ENCODE results near the gene MYO1D. TPM values are rescaled to one million over a fixed set of nuclear protein-coding genes. Genes with fewer than 3 reads are reported as not detected.

MYO1D gene
- total RNA-seq, 2 donors from 2014 or later, result 42.9 to 43.7 TPM

DNA sequence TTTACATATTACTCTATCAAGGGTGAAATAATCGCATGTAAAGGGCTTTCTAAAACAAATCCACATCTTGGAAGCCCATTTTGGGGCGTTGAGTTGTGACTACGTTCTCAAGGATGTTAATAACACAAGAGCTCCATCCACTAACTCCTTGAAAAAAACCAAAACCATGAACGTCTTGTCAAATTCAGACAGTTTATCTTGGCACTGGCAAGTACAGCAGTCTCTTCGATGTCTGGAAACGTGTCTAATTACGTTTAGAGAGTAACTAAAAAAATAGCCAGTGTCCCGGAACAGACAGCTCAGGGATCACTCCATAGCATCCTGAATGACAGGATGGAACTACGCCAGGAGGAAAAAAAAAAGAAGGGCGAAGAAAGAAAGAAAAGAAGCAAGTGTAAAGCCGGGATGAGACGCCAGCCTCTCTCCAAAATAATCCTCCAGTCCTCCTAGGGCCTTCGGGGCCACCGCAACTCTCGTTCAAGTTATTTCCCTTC is 954 bp downstream of the MYO1D start:
- Mint-ChIP-seq H3K27me3 (ENCODE audit: insufficient read depth) (peaks cover 2% of the 10 kb centered on the region), H3K4me3 (peak overlapping the region; percentile 75), H3K27ac (peak overlapping the region; percentile 45), H3K4me1 (peaks cover 22% of the 10 kb centered on the region), H3K36me3 (ENCODE audit: low read depth) (peaks cover 2% of the 10 kb centered on the region), H3K9me3 (no peaks in the 10 kb centered on the region)
- Histone ChIP-seq H3K27me3 (ENCODE audit: control insufficient read depth, insufficient read depth, low read length, poor library complexity, severe bottlenecking) (no peaks in the 10 kb centered on the region), H3K36me3 (ENCODE audit: control insufficient read depth, insufficient read depth, low read length) (no peaks in the 10 kb centered on the region), H3K9ac (ENCODE audit: extremely low read depth, low read length, poor library complexity, severe bottlenecking) (peak overlapping the region; percentile 62), H3K4me1 (ENCODE audit: control insufficient read depth, insufficient read depth, low read length) (no peaks in the 10 kb centered on the region), H3K4me3 (ENCODE audit: low read length) (peak overlapping the region; percentile 93), H3K27ac (ENCODE audit: low read depth, low read length) (no peak overlapping the region), H3K9me3 (ENCODE audit: control insufficient read depth, low read length) (no peaks in the 10 kb centered on the region)
- DNase-seq, result no peak
- TF ChIP-seq, protein P1, sequence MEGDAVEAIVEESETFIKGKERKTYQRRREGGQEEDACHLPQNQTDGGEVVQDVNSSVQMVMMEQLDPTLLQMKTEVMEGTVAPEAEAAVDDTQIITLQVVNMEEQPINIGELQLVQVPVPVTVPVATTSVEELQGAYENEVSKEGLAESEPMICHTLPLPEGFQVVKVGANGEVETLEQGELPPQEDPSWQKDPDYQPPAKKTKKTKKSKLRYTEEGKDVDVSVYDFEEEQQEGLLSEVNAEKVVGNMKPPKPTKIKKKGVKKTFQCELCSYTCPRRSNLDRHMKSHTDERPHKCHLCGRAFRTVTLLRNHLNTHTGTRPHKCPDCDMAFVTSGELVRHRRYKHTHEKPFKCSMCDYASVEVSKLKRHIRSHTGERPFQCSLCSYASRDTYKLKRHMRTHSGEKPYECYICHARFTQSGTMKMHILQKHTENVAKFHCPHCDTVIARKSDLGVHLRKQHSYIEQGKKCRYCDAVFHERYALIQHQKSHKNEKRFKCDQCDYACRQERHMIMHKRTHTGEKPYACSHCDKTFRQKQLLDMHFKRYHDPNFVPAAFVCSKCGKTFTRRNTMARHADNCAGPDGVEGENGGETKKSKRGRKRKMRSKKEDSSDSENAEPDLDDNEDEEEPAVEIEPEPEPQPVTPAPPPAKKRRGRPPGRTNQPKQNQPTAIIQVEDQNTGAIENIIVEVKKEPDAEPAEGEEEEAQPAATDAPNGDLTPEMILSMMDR (conservative IDR thresholded peaks at IDR 0.05), result no peak
- WGBS, 2 experiments (ENCODE audit: insufficient coverage in 1 of 2, insufficient read length in 1 of 2), result 18 to 26% methylated on average over 9 to 14 of the region's 15 CpGs

DNA sequence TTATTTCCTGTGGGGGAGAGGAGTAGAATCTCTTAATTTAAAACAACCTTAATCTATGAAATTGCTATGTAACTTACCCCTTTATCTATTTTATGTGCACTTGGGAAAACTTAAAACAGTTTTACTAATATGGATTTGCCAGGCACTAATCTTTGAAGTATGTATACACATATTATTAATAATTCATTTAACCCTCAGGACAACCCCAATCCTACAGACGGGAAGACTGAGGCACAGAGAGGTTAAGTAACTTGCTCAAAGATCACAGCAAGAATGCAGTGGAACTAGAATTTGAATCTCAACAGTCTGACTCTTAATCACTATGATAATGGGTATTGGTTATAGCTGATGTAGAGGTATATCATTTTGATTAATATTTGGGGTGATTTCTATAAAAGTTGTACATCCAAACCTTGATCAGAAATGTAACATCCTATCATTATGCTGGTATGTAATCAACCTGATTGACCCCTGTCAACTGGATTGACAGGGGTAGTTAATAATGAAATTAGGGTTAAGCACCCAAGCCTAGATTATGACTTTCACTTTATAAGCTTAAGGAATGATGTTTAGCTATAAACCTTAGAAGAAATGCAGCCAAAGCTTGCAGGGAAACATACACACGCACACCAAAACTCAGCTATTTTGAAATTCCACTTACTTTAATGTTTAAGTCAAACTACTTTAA is 1.6 kb downstream of the MYO1D start:
- Histone ChIP-seq H3K27ac (ENCODE audit: low read depth, low read length) (no peak overlapping the region), H3K9ac (ENCODE audit: extremely low read depth, low read length, poor library complexity, severe bottlenecking) (peak overlapping the region; percentile 62), H3K36me3 (ENCODE audit: control insufficient read depth, insufficient read depth, low read length) (no peaks in the 10 kb centered on the region), H3K4me1 (ENCODE audit: control insufficient read depth, insufficient read depth, low read length) (no peaks in the 10 kb centered on the region), H3K4me3 (ENCODE audit: low read length) (peak overlapping the region; percentile 93), H3K27me3 (ENCODE audit: control insufficient read depth, insufficient read depth, low read length, poor library complexity, severe bottlenecking) (no peaks in the 10 kb centered on the region), H3K9me3 (ENCODE audit: control insufficient read depth, low read length) (no peaks in the 10 kb centered on the region)
- TF ChIP-seq, protein P1 (conservative IDR thresholded peaks at IDR 0.05), result no peak
- Mint-ChIP-seq H3K27me3 (ENCODE audit: insufficient read depth) (peaks cover 2% of the 10 kb centered on the region), H3K4me3 (peak overlapping the region; percentile 75), H3K9me3 (no peaks in the 10 kb centered on the region), H3K36me3 (ENCODE audit: low read depth) (peaks cover 2% of the 10 kb centered on the region), H3K4me1 (peaks cover 22% of the 10 kb centered on the region), H3K27ac (no peak overlapping the region)
- 79 to 100% methylated on average over 1 to 2 of the region's 2 CpGs for WGBS, 2 experiments (ENCODE audit: insufficient coverage in 1 of 2, insufficient read length in 1 of 2)
- DNase-seq, result no peak

DNA sequence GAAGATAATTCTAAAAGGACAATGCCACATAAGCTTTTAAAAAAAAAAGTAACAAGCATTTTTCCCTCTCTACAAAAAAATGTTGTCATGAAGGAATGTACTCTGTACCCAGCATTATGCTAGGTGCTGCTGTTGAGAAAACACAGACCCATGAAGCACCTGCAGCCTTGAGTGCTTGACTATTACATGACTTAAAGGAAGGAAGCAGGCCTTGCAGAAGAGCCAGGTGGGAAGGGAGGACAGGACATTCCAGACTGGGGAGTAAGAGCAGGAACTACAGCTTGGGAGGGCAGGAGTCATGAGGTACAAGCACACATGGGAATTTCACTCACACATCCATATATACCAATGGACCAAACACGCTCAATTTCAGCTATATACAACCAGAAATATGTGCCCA is 3.8 kb downstream of the MYO1D start:
- Mint-ChIP-seq H3K36me3 (ENCODE audit: low read depth) (peaks cover 2% of the 10 kb centered on the region), H3K4me3 (no peak overlapping the region), H3K27ac (no peak overlapping the region), H3K27me3 (ENCODE audit: insufficient read depth) (no peaks in the 10 kb centered on the region), H3K4me1 (peaks cover 26% of the 10 kb centered on the region), H3K9me3 (no peaks in the 10 kb centered on the region)
- Histone ChIP-seq H3K27ac (ENCODE audit: low read depth, low read length) (no peak overlapping the region), H3K4me3 (ENCODE audit: low read length) (no peak overlapping the region), H3K36me3 (ENCODE audit: control insufficient read depth, insufficient read depth, low read length) (no peaks in the 10 kb centered on the region), H3K9ac (ENCODE audit: extremely low read depth, low read length, poor library complexity, severe bottlenecking) (no peak overlapping the region), H3K4me1 (ENCODE audit: control insufficient read depth, insufficient read depth, low read length) (peaks cover 4% of the 10 kb centered on the region), H3K9me3 (ENCODE audit: control insufficient read depth, low read length) (no peaks in the 10 kb centered on the region), H3K27me3 (ENCODE audit: control insufficient read depth, insufficient read depth, low read length, poor library complexity, severe bottlenecking) (no peaks in the 10 kb centered on the region)
- 100% methylated on average over 1 of the region's 1 CpG for WGBS, 2 experiments (ENCODE audit: insufficient coverage in 1 of 2, insufficient read length in 1 of 2)
- DNase-seq, result no peak
- TF ChIP-seq, protein P1 (conservative IDR thresholded peaks at IDR 0.05), result no peak
